ENCODE results near the gene ASXL1.

The ASXL1 gene

GRCh38 chr20:32411955-32412706 lies 54.0 kb downstream of the ASXL1 start:
- DNase-seq = no peak

GRCh38 chr20:32415494-32415893 lies 57.4 kb downstream of the ASXL1 start:
- DNase-seq = peak; percentile 31

GRCh38 chr20:32416206-32416605 lies 58.1 kb downstream of the ASXL1 start:
- no peak for DNase-seq

- no peak for DNase-seq
These were observed 60.2 kb downstream of the ASXL1 start for GRCh38 chr20:32418376-32418775.

- no peak for DNase-seq
These were observed 63.2 kb downstream of the ASXL1 start for GRCh38 chr20:32421290-32421689.

- DNase-seq = no peak
These were observed 69.9 kb downstream of the ASXL1 start for GRCh38 chr20:32427996-32428395.

- DNase-seq = no peak
These were observed 71.2 kb downstream of the ASXL1 start for GRCh38 chr20:32429343-32429742.

- DNase-seq = no peak
These were observed 71.7 kb downstream of the ASXL1 start for GRCh38 chr20:32429745-32430360.

GRCh38 chr20:32431457-32431856 lies 73.3 kb downstream of the ASXL1 start:
- DNase-seq = no peak

- no peak for DNase-seq
These were observed 74.1 kb downstream of the ASXL1 start for GRCh38 chr20:32432277-32432676.

- no peak for DNase-seq
These were observed 75.3 kb downstream of the ASXL1 start for GRCh38 chr20:32433311-32434021.

GRCh38 chr20:32434434-32434833 lies 76.3 kb downstream of the ASXL1 start:
- no peak for DNase-seq

- no peak for DNase-seq
These were observed 77.4 kb downstream of the ASXL1 start for GRCh38 chr20:32435449-32436107.

- no peak for DNase-seq
These were observed 78.2 kb downstream of the ASXL1 start for GRCh38 chr20:32436142-32436861.

- DNase-seq = no peak
These were observed 78.8 kb downstream of the ASXL1 start for GRCh38 chr20:32436968-32437367.

- no peak for DNase-seq
These were observed 79.4 kb downstream of the ASXL1 start for GRCh38 chr20:32437391-32438074.

GRCh38 chr20:32438331-32438858 lies 80.3 kb downstream of the ASXL1 start:
- DNase-seq = no peak

- peak; percentile 10 for DNase-seq
These were observed 81.2 kb downstream of the ASXL1 start for GRCh38 chr20:32439132-32439829.

GRCh38 chr20:32440069-32440757 lies 82.1 kb downstream of the ASXL1 start:
- no peak for DNase-seq

GRCh38 chr20:32440758-32441078 lies 82.6 kb downstream of the ASXL1 start:
- DNase-seq = no peak

- no peak for DNase-seq
These were observed 83.5 kb downstream of the ASXL1 start for GRCh38 chr20:32441638-32442037.
